Measurements from ENCODE around the gene TNNT3. TPM values are rescaled to one million over a fixed set of nuclear protein-coding genes. Genes with fewer than 3 reads are reported as not detected.

The TNNT3 gene
- polyA plus RNA-seq, 1 experiment, result not detected

- H3K27ac ChIP-seq (ENCODE audit: low read depth, low read length), result no peak overlapping the region
- CTCF ChIA-PET, result interaction anchor here (0.9 to 1.2 kb wide), 2 partner anchors 30 to 41 kb away, joined by 3 to 4 read pairs; no protein-coding TSS in a partner anchor
Observed at GRCh38 chr11:1906611-1907423, 12.7 kb upstream of the TNNT3 start.

GRCh38 chr11:1908618-1909017 lies 10.9 kb upstream of the TNNT3 start:
- H3K27me3 ChIP-seq (ENCODE audit: control insufficient read depth, insufficient read depth, low read length), result peaks cover 14% of the 10 kb centered on the region
- no peaks in the 10 kb centered on the region; the same call in 1 of the 2 replicates for H3K9me3 ChIP-seq (ENCODE audit: control insufficient read depth, insufficient read depth, low read length)
- ChIA-PET CTCF (interaction anchor here (1.2 to 1.3 kb wide), 2 partner anchors 27 to 243 kb away, joined by 3 to 6 read pairs; no protein-coding TSS in a partner anchor), POLR2A (no interaction called here)
- TF ChIP-seq CTCF (IDR thresholded peaks at IDR 0.05; ENCODE audit: low read depth, low read length), result no peak
- H3K4me3 ChIP-seq (ENCODE audit: low read depth, low read length), result no peak overlapping the region
- no peak for DNase-seq (ENCODE audit: low read depth, low spot score)
- H3K27ac ChIP-seq (ENCODE audit: low read depth, low read length), result no peak overlapping the region

More at GRCh38 chr11:1906611-1907423, 12.7 kb upstream of the TNNT3 start:
- TF ChIP-seq CTCF (IDR thresholded peaks at IDR 0.05; ENCODE audit: low read depth, low read length), result no peak
- no peak for DNase-seq (ENCODE audit: low read depth, low spot score)
- H3K9me3 ChIP-seq (ENCODE audit: control insufficient read depth, insufficient read depth, low read length), result no peaks in the 10 kb centered on the region
- POLR2A ChIA-PET, result no interaction called here
- peaks cover 19% of the 10 kb centered on the region for H3K27me3 ChIP-seq (ENCODE audit: control insufficient read depth, insufficient read depth, low read length)
- no peak overlapping the region for H3K4me3 ChIP-seq (ENCODE audit: low read depth, low read length)

- H3K27me3 ChIP-seq (ENCODE audit: control insufficient read depth, insufficient read depth, low read length), result peaks cover 10% of the 10 kb centered on the region
- ChIA-PET POLR2A (no interaction called here), CTCF (no interaction called here)
- no peak for TF ChIP-seq CTCF (IDR thresholded peaks at IDR 0.05; ENCODE audit: low read depth, low read length)
- H3K9me3 ChIP-seq (ENCODE audit: control insufficient read depth, insufficient read depth, low read length), result no peaks in the 10 kb centered on the region; the same call in 1 of the 2 replicates
- H3K4me3 ChIP-seq (ENCODE audit: low read depth, low read length), result no peak overlapping the region
- H3K27ac ChIP-seq (ENCODE audit: low read depth, low read length), result no peak overlapping the region
- no peak for DNase-seq (ENCODE audit: low read depth, low spot score)
Observed at GRCh38 chr11:1909524-1909923, 10.0 kb upstream of the TNNT3 start.

GRCh38 chr11:1912289-1912878 lies 7.1 kb upstream of the TNNT3 start:
- ChIA-PET CTCF (interaction anchor here (0.6 kb wide), 2 partner anchors 31 to 569 kb away, joined by 3 read pairs; no protein-coding TSS in a partner anchor), POLR2A (no interaction called here)
- DNase-seq (ENCODE audit: low read depth, low spot score), result no peak
- Histone ChIP-seq H3K4me3 (ENCODE audit: low read depth, low read length) (no peak overlapping the region), H3K27ac (ENCODE audit: low read depth, low read length) (no peak overlapping the region), H3K27me3 (ENCODE audit: control insufficient read depth, insufficient read depth, low read length) (peaks cover 3% of the 10 kb centered on the region), H3K9me3 (ENCODE audit: control insufficient read depth, insufficient read depth, low read length) (no peaks in the 10 kb centered on the region; the same call in 1 of the 2 replicates)
- no peak for TF ChIP-seq CTCF (IDR thresholded peaks at IDR 0.05; ENCODE audit: low read depth, low read length)

Measured in AG04450 (cell line).